ENCODE data around the gene REPS1. TPM values are rescaled to one million over a fixed set of nuclear protein-coding genes. Genes with fewer than 3 reads are reported as not detected.
"Not testable (repeated sequence)": the region's sequence is repeated elsewhere in the genome, so short reads cannot be mapped to it uniquely, and the experiment has no call there.

Gene REPS1
- total RNA-seq, 1 experiment from 2014 or later: 74.4 TPM

DNA sequence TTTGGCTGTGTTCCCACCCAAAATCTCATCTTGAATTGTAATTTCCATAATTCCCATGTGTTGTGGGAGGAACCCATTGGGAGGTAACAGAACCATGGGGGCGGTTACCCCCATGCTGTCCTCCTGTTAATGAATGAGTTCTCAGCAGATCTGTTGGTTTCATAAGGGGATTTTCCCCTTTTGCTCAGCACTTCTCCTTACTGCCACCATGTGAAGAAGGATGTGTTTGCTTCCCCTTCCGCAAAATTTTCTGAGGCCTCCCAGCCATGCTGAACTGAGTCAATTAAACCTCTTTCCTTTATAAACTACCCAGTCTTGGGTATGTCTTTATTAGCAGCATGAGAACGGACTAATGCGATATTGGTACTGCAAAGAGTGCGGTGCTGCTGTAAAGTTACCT, 4.9 kb upstream of the REPS1 start:
- DNase-seq; H3K79me1 ChIP-seq (ENCODE audit: insufficient read depth, low read depth, low read length, poor library complexity, severe bottlenecking); H4K20me1 ChIP-seq (ENCODE audit: control insufficient read depth, insufficient read depth, insufficient read length); H3K23ac ChIP-seq (ENCODE audit: insufficient read length, low read depth, low read length); H3K79me2 ChIP-seq (ENCODE audit: insufficient read depth, low read length); H2AFZ ChIP-seq (ENCODE audit: low read length); H3T11ph ChIP-seq (ENCODE audit: low read length); H3K9me3 ChIP-seq (ENCODE audit: control insufficient read depth, low read depth, low read length); H4K91ac ChIP-seq (ENCODE audit: insufficient read length, low read depth, low read length); H3K9ac ChIP-seq (ENCODE audit: extremely low read depth, insufficient read length, low read length); H3K9me3 Mint-ChIP-seq; H3K4me1 ChIP-seq (ENCODE audit: insufficient read depth, low read length); H2BK15ac ChIP-seq (ENCODE audit: low read depth, low read length); H2BK12ac ChIP-seq (ENCODE audit: insufficient read length, low read depth, low read length); H3K56ac ChIP-seq (ENCODE audit: insufficient read length, low read depth, low read length); H2BK120ac ChIP-seq (ENCODE audit: low read depth, low read length, poor library complexity, severe bottlenecking); H3K27ac ChIP-seq (ENCODE audit: insufficient read length, low read depth, low read length); H4K5ac ChIP-seq (ENCODE audit: insufficient read length, low read depth, low read length); H3K14ac ChIP-seq (ENCODE audit: insufficient read depth, low read length); H3K27me3 ChIP-seq (ENCODE audit: insufficient read depth, low read length); H3K18ac ChIP-seq (ENCODE audit: insufficient read length, low read depth, low read length); H3K23me2 ChIP-seq (ENCODE audit: insufficient read length, low read depth, low read length, poor library complexity, severe bottlenecking); H2AK5ac ChIP-seq (ENCODE audit: insufficient read length, low read length); H3K36me3 Mint-ChIP-seq (ENCODE audit: insufficient read depth in 1 of 3, low read depth in 3 of 3); H2BK20ac ChIP-seq (ENCODE audit: low read depth, low read length, poor library complexity, severe bottlenecking); H3K27me3 Mint-ChIP-seq (ENCODE audit: low read depth); H2BK5ac ChIP-seq (ENCODE audit: insufficient read length, low read length); H3K4me2 ChIP-seq (ENCODE audit: insufficient read depth, insufficient read length, low read length); H3K4me3 Mint-ChIP-seq; H4K8ac ChIP-seq (replicated peaks; ENCODE audit: insufficient read length, low read depth, low read length); H3K4ac ChIP-seq (ENCODE audit: low read depth, low read length): not testable (repeated sequence)
- Mint-ChIP-seq H3K27ac (peak overlapping the region in 1 of 3 experiments; percentile 70; a peak in 3 of 7 replicates), H3K4me1 (peaks cover 42 to 54% of the 10 kb centered on the region in 2 experiments)
- no CpG with 5 or more reads among the region's 5 CpGs for whole genome bisulfite sequencing (ENCODE audit: extremely low coverage, insufficient read length, low lambda C conversion rate)
